Gastroesophageal sphincter (tissue), 4 donors: ENCODE measurements around the gene LANCL2. TPM values are rescaled to one million over a fixed set of nuclear protein-coding genes. Genes with fewer than 3 reads are reported as not detected.

Experiments
- ATAC-seq: fragments of 150-250 bp; one replicate; pipeline ENCODE4 v1.9.1; 2016; ENCODE audit warnings: mild to moderate bottlenecking, moderate library complexity
- H3K27ac ChIP-seq, 4 donors: fragments of 200-600 bp; sonication (generic) in 3 of 4; 1 replicate in 3 of 4; 2 replicates in 1 of 4; pipeline ENCODE4 v1.5.1; 2016 to 2019
- H3K27me3 ChIP-seq: fragments of 200-600 bp; sonication (generic); one replicate; pipeline ENCODE4 v1.5.1; 2019
- H3K36me3 ChIP-seq, 2 donors: fragments of 200-600 bp; sonication (generic); one replicate each; pipeline ENCODE4 v1.5.1; 2019; ENCODE audit warnings: control low read depth in 1 of 2
- H3K4me1 ChIP-seq, 3 donors: fragments of 200-600 bp; sonication (generic); 1 replicate in 2 of 3; 2 replicates in 1 of 3; pipeline ENCODE4 v1.5.1; 2016 to 2019; ENCODE audit warnings: control low read depth in 2 of 3
- H3K4me3 ChIP-seq, 2 donors: fragments of 200-600 bp; sonication (generic); one replicate each; pipeline ENCODE4 v1.5.1; 2019; ENCODE audit warnings: mild to moderate bottlenecking in 1 of 2, moderate library complexity in 1 of 2
- H3K9me3 ChIP-seq, 3 donors: fragments of 200-600 bp; sonication (generic); one replicate each; pipeline ENCODE4 v1.5.1; 2017 to 2019; ENCODE audit warnings: control low read depth in 2 of 3
- EP300 ChIP-seq: sonication (generic); formaldehyde crosslinking; IDR thresholded peaks from one replicate; pipeline ENCODE4 v1.6.1; 2017; ENCODE audit warnings: antibody characterized with exemption, mild to moderate bottlenecking
- POLR2A ChIP-seq, 2 donors: fragments of 450-650 bp; IDR thresholded peaks; one replicate each; pipeline ENCODE4 v1.6.1; 2017; ENCODE audit warnings: antibody characterized with exemption in 2 of 2, mild to moderate bottlenecking in 2 of 2, moderate library complexity in 1 of 2
- POLR2AphosphoS5 ChIP-seq: sonication (generic); formaldehyde crosslinking; IDR thresholded peaks from one replicate; pipeline ENCODE4 v1.6.1; 2017; ENCODE audit warnings: antibody characterized with exemption
- WGBS, 2 donors: methylation state at CpG; one replicate each; pipeline ENCODE4 v1.1.5; 2018; ENCODE audit warnings: low coverage in 1 of 2; 5-methylcytosine and 5-hydroxymethylcytosine counted together
- total RNA-seq, 4 donors: library from RNA; depleted of rRNA; stranded (reverse); fragments of >200 nt; gene quantifications; one replicate each; pipeline ENCODE4 v1.1.0, GENCODE V29; 2016
- TF ChIP-seq, protein P1 (sequence below), 4 experiments: fragments of 200-600 bp in 2 of 4; fragments of 450-650 bp in 2 of 4; sonication (generic) in 1 of 4; IDR thresholded peaks; one replicate each; pipeline ENCODE4 v1.5.1; 2017 to 2019; ENCODE audit warnings: antibody characterized with exemption in 4 of 4, mild to moderate bottlenecking in 2 of 4, moderate library complexity in 2 of 4

Gene LANCL2
- total RNA-seq, 4 donors from 2014 or later = 6.9 to 10.6 (median 9.3) TPM

DNA sequence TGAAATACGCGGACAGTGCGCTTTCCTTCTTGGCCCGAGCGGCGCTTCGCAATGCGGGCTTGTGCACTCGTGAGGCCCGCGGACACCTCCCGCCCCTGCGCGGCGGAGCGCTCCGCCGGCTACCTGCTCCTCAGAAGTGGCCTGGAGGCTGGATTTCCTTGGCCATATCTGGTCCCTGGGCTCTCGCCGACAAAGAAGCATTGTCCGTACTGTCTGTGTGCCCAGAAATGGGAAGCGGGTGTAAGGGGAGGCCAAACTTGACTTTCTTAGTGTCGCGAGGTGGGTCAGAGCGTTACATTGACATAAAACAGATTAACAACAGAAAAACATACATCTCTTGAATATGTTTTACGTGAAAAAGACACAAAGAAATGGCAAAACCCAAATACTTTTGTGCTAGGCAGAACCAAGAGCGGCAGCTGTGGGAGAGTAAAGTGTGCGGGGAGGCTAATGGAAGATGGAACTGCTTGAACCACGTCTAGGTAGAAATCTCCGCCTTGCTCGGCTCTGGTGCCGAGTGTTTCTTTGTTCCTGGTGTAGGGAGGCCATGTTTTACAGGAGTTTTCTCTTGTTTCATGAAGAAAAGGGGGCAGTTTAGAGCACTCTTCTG lies 1.4 kb downstream of the LANCL2 start:
- peak overlapping the region; percentile 76 to 100 (median 98) for H3K27ac ChIP-seq
- H3K4me3 ChIP-seq = peak overlapping the region; percentile 77 to 98
- no peaks in the 10 kb centered on the region for H3K27me3 ChIP-seq
- ATAC-seq = peak; percentile 23
- WGBS, 2 donors = 0 to 2% methylated on average over 8 to 12 of the region's 32 CpGs
- no peaks in the 10 kb centered on the region for H3K36me3 ChIP-seq
- TF ChIP-seq EP300 = no peak
- TF ChIP-seq, protein P1, sequence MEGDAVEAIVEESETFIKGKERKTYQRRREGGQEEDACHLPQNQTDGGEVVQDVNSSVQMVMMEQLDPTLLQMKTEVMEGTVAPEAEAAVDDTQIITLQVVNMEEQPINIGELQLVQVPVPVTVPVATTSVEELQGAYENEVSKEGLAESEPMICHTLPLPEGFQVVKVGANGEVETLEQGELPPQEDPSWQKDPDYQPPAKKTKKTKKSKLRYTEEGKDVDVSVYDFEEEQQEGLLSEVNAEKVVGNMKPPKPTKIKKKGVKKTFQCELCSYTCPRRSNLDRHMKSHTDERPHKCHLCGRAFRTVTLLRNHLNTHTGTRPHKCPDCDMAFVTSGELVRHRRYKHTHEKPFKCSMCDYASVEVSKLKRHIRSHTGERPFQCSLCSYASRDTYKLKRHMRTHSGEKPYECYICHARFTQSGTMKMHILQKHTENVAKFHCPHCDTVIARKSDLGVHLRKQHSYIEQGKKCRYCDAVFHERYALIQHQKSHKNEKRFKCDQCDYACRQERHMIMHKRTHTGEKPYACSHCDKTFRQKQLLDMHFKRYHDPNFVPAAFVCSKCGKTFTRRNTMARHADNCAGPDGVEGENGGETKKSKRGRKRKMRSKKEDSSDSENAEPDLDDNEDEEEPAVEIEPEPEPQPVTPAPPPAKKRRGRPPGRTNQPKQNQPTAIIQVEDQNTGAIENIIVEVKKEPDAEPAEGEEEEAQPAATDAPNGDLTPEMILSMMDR (IDR thresholded peaks at IDR 0.05) = no peak
- TF ChIP-seq POLR2AphosphoS5 = no peak
- no peak for TF ChIP-seq POLR2A (IDR thresholded peaks at IDR 0.05)
- H3K4me1 ChIP-seq = peaks cover 0 to 31% (median 7%) of the 10 kb centered on the region in 3 donors
- no peaks in the 10 kb centered on the region for H3K9me3 ChIP-seq

DNA sequence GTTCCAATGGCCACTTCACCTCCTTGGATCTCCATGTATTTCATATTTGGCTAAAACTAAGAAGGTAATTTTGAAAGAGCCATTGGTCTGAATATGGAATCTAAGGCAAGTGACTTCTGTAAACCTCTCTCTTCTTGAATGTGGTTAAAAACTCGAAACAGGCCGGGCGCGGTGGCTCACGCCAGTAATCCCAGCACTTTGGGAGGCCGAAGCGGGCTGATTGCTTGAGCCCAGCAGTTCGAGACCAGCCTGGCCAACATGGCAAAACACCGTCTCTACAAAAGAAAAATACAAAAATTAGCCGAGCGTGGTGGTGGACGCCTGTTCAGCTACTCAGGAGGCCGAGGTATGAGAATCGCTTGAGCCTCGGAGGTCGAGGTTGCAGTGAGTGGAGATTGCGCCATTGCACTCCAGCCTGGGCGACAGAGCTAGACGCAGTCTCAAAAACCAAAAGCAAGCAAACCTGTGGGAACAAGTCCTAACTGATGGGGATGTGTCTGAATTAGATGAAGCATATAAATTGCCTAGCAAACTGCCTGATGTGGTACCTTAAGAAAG lies 2.2 kb downstream of the LANCL2 start:
- Histone ChIP-seq H3K27ac (peak overlapping the region in 1 of 4 donors; percentile 98), H3K27me3 (no peaks in the 10 kb centered on the region), H3K4me1 (peaks cover 0 to 31% (median 7%) of the 10 kb centered on the region in 3 donors), H3K4me3 (peak overlapping the region in 1 of 2 donors; percentile 98), H3K9me3 (no peaks in the 10 kb centered on the region), H3K36me3 (no peaks in the 10 kb centered on the region)
- no peak for ATAC-seq
- no peak for TF ChIP-seq EP300
- TF ChIP-seq POLR2AphosphoS5 = no peak
- TF ChIP-seq POLR2A (IDR thresholded peaks at IDR 0.05) = no peak
- TF ChIP-seq, protein P1 (IDR thresholded peaks at IDR 0.05) = no peak
- WGBS, 2 donors = 93 to 94% methylated on average over 13 to 18 of the region's 19 CpGs

DNA sequence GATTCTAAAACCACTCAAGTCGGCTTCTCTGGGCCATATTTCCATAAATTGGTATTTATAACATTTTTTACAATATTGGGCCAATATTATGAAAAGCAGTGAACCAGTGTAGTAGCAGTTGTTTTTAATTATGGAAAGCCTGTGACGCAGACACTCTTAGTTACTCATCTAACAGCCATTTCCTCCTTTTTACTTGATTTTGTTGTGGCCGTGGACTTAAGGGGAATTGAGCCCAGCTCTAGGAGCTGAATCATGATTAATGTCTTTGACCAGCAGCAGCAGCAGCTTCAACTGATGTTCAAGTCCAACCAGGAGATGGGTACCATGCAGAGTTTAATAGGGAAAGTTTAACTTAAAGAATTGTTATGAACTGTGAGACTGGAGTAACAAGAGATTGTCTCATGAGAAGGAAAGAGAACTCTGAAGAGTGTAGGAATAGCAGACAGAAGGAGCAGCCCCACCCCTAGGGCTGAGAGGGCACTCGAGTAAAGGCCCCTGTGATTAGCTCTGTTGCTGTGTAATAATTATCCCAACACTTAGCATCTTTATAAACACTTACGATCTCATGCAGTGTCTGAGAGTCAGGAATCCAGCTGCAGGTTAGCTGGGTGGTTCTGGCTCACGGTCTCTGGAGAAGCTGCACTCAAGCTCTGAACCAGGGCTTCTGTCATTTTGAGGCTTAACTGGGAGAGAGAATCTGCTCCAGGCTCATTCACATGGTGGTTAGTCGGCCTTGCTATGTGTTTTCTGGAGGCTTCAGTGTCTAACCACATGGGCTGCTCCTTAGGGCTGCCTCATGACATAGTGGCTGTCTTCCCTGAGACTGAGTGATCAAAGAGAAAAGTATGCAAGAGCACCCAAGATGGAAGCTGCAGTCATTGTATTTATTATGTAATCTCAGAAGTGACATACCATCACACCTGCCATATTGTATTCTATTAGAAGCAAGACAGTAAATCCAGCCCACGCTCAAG lies 4.6 kb downstream of the LANCL2 start:
- H3K4me1 ChIP-seq = peaks cover 0 to 25% (median 7%) of the 10 kb centered on the region in 3 donors
- H3K27me3 ChIP-seq = no peaks in the 10 kb centered on the region
- TF ChIP-seq, protein P1 (IDR thresholded peaks at IDR 0.05) = no peak
- TF ChIP-seq POLR2A (IDR thresholded peaks at IDR 0.05) (no peak), POLR2AphosphoS5 (no peak)
- no peaks in the 10 kb centered on the region for H3K36me3 ChIP-seq
- H3K4me3 ChIP-seq = no peak overlapping the region
- 71 to 79% methylated on average over 5 to 8 of the region's 8 CpGs for WGBS, 2 donors
- H3K27ac ChIP-seq = no peak overlapping the region
- H3K9me3 ChIP-seq = no peaks in the 10 kb centered on the region
- no peak for ATAC-seq

DNA sequence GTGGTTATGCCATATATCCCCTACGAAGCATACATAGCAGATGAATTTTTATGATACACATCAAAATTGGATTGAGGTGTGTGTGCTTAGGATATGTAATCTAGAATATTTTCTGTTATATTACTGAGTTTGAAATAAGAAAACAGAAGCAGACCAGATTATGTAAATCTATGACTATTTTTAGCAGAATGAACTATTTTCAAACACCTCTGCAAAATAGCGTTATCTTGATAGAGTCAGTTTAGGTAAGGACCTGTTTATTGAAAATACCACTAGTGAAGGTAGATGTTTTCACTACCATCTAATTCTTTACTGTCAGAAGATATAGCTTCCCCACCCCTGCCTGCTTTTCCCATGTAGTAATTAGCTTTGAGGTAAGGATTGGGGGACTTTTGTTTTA lies 9.1 kb downstream of the LANCL2 start:
- WGBS, 2 donors = 96 to 100% methylated on average over 2 of the region's 2 CpGs
- no peaks in the 10 kb centered on the region for H3K9me3 ChIP-seq
- no peaks in the 10 kb centered on the region for H3K27me3 ChIP-seq
- no peak for ATAC-seq
- H3K36me3 ChIP-seq = no peaks in the 10 kb centered on the region
- TF ChIP-seq POLR2A (IDR thresholded peaks at IDR 0.05) = no peak
- TF ChIP-seq EP300 = no peak
- no peak overlapping the region for H3K27ac ChIP-seq
- no peaks in the 10 kb centered on the region for H3K4me1 ChIP-seq
- no peak overlapping the region for H3K4me3 ChIP-seq

DNA sequence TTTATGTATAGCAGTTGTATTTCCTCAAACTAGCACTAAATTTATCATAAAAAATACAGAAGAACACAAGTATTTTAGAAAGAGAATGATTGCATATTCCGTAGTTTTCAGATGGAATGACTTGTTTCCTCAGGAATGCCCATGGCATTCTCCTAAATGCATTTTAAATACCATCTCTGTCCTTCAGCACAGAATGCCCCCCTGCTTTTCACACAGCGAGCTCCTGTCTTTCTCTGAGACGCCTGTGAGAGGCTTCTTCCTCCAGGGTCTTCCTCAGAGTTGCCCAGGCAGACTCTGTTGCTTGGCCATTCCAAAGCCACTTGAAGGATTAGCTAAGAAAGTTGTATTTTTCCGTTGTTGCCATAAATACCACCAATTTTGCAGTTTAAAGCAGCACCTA lies 10.1 kb downstream of the LANCL2 start:
- no peaks in the 10 kb centered on the region for H3K9me3 ChIP-seq
- no peaks in the 10 kb centered on the region for H3K27me3 ChIP-seq
- H3K4me3 ChIP-seq = no peak overlapping the region
- TF ChIP-seq, protein P1 (IDR thresholded peaks at IDR 0.05) = no peak
- TF ChIP-seq EP300 (no peak), POLR2AphosphoS5 (no peak), POLR2A (IDR thresholded peaks at IDR 0.05) (no peak)
- H3K4me1 ChIP-seq = no peaks in the 10 kb centered on the region
- no peak overlapping the region for H3K27ac ChIP-seq
- no peaks in the 10 kb centered on the region for H3K36me3 ChIP-seq
- no peak for ATAC-seq
- WGBS, 2 donors = 70 to 85% methylated on average over 4 of the region's 4 CpGs
